GM18505 (cell line): Measurements from ENCODE around the gene TAC3.
"Not testable (repeated sequence)": the region's sequence is repeated elsewhere in the genome, so short reads cannot be mapped to it uniquely, and the experiment has no call there.

Experiments used
- ATAC-seq: cut with Tn5 transposase; IDR thresholded peaks from one replicate; pipeline ENCODE4 v1.9.1; 2021; ENCODE audit not compliant: unreplicated experiment
- POLR2A ChIP-seq: IDR thresholded peaks from 4 replicates; pipeline ENCODE4 v1.6.1; 2011; ENCODE audit warnings: borderline replicate concordance; ENCODE audit not compliant: insufficient read depth, insufficient read length; ENCODE audit errors: extremely low read depth

TAC3 gene

DNA sequence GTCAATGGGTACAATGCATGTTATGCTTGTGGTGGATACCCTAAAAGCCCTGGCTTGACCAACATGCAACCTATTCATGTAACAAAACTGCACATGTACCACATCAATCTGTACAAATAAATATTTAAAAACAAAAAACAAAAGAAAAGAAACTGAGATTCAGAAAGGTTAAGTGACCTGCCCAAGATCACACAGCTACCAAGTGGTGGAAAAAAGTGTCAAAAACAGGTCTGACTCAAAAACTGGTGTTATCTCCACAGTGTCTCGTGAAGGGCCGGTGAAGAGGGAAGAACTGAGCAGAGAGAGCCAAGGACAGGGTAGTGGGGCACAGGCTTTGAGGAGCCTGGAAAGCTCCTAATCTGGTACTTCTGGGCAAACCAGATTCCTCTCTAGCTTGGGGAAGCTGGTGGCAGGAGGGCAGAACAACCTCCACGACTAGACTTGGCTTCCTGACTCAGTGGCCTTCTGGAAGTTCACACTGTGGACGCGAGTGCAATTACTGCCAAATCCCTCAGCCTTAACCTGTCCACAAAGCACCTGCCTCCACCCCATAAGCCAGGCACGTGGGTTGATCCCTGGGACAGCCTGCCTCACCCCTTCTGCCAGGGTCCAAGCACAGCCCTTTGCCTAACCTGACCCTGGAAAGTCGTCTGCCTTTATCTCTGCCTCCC, 25.5 kb downstream of the TAC3 start:
- TF ChIP-seq POLR2A, result no peak
- no peak for ATAC-seq

DNA sequence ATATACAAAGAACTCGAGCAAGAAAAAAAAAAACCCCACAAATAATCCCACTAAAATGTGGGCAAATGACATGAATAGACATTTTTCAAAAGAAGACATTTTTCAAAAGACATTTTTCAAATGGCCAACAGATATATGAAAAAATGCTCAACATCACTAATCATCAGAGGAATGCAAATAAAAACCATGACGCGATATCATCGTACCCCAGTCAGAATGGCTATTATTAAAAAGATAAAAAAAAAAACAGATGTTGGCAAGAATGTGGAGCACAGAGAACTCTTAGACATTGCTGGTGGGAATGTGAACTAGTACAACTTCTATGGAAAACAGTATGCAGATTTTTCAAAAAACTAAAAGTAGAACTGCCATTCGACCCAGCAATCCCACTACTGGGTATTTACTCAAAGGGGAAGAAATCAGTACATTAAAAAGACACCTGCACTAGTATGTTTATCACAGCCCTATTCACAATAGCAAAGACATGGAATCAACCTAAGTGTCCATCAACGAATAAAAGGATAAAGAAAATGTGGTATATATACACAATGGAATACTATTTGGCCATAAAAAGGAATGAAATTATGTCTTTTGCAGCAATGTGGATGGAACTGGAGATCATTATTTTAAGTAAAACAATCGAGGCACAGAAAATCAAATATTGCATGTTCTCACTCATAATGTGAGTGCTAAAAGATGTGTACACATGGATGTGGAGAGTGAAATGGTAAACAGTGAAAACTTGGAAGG, 26.3 kb downstream of the TAC3 start:
- no peak for ATAC-seq
- TF ChIP-seq POLR2A, result no peak

DNA sequence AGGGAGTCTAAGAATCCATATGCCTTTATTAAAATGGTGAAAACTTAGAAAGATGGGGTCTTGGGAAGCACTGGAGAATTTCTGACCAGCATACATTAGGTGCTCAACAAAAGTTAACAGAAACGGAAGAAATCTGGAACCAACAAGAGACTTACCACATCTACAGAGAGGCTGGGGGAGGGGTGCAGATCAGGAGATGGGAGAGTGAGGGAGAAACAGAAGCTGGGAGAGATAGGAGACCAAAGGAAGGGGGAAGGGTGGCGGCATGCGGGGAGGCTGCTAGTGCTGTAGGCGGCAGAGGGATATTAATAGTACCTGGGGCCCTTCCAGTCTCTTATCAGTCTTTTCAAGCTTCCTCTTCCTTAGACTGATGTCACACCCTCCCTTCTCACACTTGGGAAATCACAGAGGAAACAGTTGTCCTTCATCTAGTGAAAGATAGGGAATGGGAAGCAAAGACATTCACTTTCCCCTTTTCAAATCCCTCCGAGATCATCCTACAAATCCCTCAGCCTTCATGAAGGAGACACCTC, 28.1 kb downstream of the TAC3 start:
- no peak for TF ChIP-seq POLR2A
- no peak for ATAC-seq

DNA sequence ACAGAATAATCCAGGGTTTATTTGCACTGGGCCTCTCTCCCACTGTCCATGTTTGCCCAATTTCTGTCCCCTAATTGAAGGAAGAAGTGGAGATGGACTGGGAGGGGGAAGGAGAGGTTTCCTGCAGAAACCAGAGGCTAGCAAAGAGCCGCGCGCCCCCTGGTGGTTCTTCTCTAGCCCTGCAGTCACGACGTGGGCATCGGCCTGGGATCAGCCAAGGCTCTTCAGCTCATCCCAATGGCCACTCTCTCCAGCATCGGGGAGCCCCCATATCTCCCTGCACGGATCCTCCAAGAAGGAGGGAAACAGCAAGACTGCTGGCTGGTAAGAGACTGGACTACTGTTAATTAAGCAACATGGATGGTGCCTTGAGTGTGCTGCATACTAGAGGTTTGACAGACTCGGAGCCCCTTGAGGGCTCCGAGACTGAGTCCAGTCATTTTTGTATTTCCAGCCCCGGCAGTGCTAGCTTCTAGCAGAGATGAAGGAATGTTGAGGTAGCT, 28.7 kb downstream of the TAC3 start:
- TF ChIP-seq POLR2A, result no peak
- ATAC-seq, result no peak

DNA sequence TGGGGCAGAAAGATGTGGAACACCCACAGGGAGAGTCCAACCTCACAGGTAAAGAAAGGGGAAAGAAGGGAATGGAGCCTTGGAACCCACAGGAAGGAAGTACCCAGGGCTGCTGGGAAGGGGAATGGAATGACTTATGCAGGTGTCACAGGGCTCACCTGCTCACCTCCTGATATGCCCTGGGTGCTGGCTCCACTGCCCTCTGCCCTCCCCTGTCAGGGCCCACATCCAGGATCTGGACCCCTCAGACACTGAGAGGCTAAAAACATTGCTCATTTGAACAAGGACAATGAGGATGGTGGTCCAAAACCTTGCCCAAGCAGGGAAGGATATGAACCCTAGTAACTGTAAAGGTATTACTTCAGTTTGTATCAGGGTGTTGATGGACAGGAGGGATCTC, 29.3 kb downstream of the TAC3 start:
- TF ChIP-seq POLR2A, result no peak
- no peak for ATAC-seq

DNA sequence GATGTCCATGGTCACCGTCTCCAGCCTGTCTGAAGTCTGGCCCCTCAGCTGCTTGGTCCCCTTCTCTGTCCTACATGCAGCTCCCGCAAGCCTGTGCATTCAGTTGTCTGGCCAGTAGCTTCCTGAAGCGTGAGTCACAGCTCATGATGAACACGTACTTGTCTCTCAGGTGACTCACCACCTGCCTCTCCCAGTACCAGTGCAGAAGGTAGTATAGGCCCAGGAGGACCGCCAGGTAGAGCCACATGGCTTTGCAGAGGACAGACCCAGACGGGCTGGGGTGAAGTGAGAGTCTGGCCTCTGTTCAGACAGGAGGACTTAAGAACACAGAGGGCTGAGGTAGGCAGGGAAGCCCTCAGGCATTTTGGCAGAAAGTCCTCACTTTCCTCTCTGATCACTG, 30.6 kb downstream of the TAC3 start:
- not testable (repeated sequence) for ATAC-seq

DNA sequence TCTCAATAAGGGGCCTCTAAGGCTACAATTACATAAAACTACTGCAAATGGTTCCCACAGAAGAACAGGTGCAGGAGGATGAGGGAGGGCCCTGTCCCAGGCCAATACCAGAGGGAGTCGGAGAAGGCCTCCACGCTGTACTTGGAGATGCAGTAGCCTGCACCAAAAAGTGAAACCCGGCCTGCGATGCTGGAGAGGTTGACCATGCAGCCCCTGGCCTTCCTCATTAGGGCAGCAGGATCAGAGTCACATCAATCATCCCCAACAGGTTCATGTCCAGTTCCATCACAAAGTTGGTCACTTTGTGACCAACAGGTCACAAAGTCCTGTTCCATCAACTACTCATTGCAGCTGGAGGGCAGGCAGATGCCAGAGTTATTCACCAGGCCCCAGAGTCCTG, 32.9 kb downstream of the TAC3 start:
- no peak for ATAC-seq
- no peak for TF ChIP-seq POLR2A

DNA sequence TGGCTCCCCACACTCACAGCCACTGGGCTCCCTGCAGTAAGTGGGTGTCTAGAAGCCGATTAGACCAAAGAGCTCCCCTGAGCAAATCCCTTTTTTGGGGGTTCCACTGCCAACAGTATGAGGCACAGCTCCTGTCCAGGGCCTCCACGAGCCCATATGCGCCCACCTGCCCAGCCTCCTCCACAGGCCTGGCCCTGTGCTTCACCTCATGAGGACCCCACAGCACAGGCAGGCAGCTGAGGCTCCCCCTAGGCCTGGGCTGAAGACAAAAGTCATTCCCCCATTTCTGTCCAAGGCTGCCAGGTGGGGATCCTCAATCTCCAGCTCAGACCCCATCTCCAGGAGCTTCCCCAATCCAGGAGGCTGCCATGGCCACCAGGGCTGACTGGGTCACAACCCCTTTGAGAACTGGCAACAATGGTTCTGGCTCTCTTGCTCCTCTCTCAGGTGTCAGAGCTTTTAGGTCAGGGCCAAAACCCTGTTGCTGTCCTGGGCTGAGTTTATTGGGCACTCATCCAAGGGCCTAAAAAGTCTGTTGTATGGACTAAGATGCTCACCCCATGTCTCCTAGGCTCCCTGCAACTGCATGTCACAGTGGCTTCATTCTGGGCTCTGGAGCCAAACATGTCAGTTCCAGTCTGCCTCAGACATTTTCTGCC, 33.6 kb downstream of the TAC3 start:
- not testable (repeated sequence) for ATAC-seq

DNA sequence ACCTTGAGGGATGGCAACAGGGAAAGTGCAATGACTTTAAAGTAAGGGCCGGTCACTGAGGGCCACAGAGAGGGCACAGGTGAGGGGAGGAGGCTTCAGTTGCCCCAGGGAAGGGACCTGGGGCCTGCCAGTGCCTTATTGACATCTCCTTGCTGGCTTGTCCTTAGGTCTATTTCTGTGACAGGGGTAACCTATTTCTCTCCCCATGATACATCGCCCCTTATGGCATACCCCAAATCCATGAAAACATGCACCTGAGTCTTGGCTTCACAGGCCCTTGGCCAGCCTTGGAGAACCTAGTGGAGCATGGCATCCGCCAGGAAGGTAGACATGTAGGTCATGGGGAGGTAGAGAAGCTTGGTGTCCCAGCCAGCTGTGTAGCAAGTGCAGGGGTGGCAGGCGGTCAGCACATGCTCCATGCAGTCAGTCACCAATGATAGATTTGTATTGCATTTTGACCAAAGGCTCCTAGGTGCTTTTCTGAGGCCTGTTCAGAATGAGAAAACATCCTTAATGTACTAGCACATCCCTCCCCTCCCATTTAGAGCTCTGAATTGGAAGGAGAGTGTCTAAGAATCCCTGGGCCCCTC, 35.3 kb downstream of the TAC3 start:
- no peak for TF ChIP-seq POLR2A
- ATAC-seq, result no peak

DNA sequence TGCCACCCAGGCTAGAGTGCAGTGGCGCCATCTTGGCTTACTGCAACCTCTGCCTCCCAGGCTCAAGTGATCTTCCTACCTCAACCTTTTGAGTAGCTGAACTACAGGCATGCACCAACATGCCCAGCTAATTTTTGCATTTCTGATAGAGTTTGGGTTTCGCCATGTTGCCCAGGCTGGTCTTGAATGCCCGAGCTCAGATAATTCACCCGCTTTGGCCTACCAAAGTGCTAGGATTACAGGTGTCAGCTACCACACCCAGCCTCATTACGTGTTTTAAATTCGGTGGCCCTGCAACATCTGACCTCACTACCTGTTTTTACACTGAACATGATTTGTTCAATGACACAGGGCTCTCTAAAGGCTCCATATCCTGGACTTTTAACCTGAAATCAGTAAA, 36.1 kb downstream of the TAC3 start:
- no peak for ATAC-seq
- no peak for TF ChIP-seq POLR2A

DNA sequence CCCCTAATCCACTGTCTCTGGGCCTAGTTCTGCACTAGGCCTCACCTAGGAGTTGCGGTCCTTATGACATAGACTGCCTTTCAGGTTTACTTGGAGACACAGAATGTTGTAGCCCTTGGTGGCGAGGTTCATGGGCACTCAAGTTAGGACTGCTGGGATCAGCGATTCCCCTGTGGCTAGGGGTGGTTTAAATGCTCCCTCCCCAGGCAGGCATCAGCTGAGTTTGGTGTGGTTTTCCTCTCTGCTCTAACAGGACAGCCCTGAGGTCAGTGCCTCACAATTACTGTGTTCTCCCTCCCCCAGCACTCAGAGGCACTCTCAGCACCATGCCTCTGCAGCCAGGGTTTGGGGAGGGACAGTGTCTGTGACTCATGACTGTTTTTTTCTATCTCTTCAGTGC, 36.7 kb downstream of the TAC3 start:
- no peak for TF ChIP-seq POLR2A

DNA sequence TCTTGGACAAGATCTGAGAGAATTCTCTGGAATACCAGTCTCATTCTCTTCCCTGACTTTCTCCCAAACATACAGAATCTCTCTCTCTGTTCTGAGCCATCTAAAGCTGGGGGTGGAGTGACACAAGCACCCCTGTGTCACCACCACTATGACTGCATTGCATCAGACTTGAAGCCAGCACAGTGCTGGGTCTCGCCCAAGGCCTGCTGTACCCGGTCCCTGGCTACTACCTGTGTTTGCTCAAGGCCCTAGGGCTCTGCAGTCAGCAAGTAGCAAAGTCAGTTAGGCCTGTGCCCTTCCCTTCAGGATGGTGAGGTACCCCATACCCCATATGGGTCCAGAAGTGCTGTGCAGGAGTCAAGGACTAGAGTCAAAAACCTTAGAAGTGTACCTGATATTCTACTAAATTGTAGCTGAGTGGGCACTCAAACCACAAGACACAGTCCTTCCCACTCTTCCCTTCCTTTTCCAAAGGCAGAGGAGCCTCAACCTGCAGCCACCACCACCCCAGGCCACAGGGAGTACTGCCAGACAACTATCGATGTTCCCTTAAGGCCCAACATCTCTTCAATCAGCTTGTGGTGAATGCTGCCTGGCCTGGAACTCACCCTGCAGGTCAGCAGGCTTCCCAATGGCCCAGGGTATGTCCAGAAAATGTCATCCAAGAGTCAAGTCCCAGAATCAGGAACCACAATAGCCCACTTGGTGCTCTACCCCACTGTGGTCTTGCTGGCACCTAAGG, 37.8 kb downstream of the TAC3 start:
- no peak for ATAC-seq
- no peak for TF ChIP-seq POLR2A

More for the DNA sequence above, 36.7 kb downstream of the TAC3 start:
- no peak for ATAC-seq

DNA sequence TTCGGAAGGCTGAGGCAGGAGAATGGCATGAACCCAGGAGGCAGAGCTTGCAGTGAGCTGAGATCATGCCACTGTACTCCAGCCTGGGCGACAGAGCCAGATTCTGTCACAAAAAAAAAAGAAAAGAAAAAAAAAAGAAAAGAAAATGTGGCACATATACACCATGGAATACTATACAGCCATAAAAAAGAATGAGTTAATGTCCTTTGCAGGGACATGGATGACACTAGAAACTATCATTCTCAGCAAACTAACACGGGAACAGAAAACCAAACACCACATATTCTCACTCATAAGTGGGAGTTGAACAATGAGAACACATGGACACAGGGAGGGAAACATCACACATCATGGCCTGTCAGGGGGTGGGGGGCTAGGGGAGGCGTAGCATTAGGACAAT, 39.0 kb downstream of the TAC3 start:
- not testable (repeated sequence) for ATAC-seq

DNA sequence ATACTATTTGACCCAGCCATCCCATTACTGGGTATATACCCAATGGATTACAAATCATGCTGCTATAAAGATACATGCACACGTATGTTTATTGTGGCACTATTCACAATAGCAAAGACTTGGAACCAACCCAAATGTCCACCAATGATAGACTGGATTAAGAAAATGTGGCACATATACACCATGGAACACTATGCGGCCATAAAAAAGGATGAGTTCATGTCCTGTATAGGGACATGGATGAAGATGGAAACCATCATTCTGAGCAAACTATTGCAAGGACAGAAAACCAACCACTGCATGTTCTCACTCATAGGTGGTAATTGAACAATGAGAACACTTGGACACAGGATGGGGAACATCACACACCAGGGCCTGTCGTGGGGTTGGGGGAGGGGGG, 42.1 kb downstream of the TAC3 start:
- not testable (repeated sequence) for ATAC-seq

DNA sequence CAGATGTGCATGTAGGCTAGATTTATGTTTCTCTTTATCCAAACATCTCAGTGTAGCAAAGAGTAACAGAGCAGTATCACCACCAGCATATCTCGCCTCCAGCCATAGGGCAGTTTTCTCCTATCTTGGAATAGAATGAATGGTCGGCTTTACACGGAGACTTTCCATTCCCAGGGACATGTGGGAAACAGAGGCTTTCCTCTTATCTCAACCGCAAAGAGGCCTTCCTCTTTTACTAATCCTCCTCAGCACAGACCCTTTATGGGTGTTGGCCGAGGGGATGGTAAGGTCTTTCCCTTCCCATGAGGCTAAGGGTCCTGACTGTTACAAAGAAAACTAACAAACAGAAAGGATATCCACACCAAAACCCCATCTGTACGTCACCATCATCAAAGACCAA, 47.4 kb downstream of the TAC3 start:
- not testable (repeated sequence) for ATAC-seq

DNA sequence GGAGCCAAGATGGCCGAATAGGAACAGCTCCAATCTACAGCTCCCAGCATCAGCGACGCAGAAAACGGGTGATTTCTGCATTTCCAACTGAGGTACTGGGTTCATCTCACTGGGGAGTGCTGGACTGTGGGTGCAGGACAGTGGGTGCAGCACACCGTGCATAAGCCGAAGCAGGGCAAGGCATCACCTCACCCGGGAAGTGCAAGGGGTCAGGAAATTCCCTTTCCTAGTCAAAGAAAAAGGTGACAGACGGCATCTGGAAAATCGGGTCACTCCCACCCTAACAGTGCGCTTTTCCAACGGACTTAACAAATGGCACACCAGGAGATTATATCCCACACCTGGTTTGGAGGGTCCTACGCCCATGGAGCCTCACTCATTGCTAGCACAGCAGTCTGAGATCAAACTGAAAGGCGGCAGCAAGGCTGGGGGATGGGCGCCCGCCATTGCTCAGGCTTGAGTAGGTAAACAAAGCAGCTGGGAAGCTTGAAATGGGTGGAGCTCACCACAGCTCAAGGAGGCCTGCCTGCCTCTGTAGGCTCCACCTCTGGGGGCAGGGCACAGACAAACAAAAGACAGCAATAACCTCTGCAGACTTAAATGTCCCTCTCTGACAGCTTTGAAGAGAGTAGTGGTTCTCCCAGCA, 50.2 kb downstream of the TAC3 start:
- not testable (repeated sequence) for ATAC-seq

DNA sequence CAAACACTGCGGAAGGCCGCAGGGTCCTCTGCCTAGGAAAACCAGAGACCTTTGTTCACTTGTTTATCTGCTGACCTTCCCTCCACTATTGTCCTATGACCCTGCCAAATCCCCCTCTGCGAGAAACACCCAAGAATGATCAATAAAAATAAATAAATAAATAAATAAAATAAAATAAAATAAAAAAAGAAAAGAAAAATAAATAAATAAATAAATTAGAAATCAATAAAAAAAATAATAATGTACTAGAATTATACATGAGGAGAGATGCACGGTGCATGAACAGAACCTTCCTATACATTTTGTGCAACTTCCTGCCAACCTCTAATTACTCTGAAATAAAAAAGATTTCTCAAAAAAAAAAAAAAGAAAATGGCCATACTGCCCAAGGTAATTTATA, 51.2 kb downstream of the TAC3 start:
- ATAC-seq, result not testable (repeated sequence)

DNA sequence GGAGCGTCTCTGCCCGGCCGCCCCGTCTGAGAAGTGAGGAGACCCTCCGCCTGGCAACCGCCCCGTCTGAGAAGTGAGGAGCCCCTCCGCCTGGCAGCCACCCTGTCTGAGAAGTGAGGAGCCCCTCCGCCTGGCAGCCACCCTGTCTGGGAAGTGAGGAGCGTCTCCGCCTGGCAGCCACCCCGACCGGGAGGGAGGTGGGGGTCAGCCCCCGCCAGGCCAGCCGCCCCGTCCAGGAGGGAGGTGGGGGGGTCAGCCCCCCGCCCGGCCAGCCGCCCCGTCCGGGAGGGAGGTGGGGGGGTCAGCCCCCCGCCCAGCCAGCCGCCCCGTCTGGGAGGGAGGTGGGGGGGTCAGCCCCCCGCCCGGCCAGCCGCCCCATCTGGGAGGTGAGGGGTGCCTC, 52.8 kb downstream of the TAC3 start:
- ATAC-seq, result not testable (repeated sequence)
